Amniotic stem cell (primary cell): ENCODE results near the gene SMO.
"Not testable (repeated sequence)": the region's sequence is repeated elsewhere in the genome, so short reads cannot be mapped to it uniquely, and the experiment has no call there.

Experiments used
- DNase-seq: peaks from one replicate; lab custom pipeline; 2025; lab: John Stamatoyannopoulos, UW

The SMO gene

DNA sequence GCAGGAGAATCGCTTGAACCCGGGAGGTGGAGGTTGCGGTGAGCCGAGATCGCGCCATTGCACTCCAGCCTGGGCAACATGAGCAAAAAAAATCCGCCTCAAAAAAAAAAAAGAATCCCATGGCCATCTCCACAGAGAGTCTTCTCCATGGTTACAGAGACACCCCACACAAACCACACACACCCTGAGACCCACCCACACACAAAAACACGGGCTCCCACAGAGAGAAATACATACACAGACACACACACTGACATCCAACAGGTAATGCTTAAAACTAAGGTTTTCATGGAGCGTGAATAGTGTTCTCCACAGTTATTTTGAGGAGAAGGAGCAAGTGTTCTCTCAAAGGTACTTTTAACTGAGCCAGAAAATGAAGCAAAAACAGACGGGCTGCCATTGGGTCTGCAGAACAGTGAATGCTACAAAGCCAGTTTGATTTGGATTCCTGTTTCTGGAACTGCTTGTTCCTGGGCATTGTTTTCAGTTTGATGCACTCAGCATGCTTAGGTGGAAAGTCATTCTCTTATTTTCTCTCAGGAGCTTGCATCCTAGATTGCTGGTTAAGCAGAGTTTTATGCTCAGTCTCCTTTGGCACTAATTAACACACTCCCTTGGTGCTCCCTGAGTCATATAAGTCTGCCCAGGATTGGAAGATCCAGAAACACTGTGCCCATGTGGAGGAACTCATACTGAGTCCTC lies 51.8 kb downstream of the SMO start:
- DNase-seq = no peak

DNA sequence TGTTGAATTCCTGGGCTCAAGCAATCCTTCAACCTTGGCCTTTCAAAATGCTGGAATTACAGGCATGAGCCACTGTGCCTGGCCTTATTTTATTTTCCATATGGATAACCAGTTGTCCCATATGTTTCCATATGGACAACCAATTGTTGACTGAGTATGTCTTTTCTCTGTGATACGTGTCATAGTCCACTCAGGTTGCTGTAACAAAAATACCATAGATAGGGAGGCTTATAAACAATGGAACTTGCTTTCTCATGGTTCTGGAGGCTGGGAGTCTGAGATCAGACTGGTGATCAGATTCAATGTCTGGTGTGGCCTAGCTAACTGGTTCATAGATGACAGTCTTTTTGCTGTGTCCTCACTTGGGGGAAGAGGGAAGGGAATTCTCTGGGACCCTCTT lies 55.8 kb downstream of the SMO start:
- no peak for DNase-seq

DNA sequence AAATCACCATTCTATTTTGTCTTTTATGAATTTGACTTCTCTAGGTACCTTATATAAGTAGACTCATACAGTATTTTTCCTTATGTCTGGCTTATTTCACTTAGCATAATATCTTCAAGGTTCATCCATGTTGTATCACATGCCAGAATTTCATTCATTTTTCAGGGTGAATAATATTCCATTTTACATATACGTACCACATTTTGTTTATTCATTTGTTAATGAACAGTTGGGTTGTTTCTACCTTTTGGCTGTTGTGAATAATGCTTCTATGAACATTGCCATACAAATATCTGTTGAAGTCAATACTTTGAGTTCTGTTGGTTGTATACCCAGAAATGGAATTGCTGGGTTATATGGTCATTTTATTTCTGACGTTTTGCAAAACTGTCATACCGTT lies 57.1 kb downstream of the SMO start:
- DNase-seq = no peak

DNA sequence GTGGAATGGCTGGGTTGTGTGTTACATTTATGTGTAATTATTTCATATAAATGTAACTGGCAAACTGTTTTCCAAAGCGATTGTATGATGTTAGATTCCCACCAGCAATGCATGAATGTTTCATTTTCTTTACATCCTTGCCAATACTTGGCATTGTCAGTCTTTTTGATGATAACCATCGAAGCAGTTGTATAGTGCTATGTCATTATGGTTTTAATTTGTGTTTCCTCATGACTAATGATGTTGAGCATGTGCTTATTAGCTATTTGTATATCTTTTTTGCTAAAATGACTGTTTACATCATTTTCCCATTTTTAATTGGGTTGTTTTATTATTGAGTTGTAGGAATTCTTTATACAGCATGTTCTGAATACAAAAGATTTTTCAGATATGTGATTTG lies 58.7 kb downstream of the SMO start:
- no peak for DNase-seq

DNA sequence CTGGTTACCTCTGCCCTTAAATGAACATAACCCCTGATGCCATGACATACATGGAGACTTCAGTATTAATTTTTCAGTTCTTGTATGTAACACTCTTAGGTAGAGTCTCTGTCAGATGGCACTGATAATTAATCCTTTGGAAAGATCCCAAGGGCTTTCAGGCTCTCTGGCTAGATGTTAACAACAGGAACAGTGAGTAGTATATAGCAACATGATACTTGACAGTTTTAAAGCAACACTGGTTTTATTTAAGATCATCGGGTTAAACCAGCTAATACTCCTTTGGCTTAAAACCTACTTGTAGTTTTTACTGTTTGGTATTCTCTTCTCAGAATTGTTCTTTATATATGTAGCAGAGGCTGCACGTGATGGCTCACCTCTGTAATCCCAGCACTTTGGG lies 63.7 kb downstream of the SMO start:
- no peak for DNase-seq

DNA sequence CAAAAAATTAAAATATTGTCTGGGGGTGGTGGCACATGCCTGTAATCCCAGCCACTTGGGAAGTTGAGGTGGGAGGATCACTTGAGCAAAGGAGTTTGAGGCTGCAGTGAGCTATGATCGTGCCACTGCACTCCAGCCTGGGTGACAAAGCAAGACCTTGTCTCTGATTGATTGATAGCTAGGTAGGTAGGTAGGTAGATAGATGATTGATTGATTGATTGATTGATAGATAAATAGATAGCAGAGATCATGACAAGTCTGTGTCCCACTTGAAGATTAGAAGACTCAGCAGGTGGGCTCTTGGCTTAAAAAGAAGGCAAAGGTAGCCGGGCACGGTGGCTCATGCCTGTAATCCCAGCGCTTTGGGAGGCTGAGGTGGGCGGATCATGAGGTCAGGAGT lies 64.2 kb downstream of the SMO start:
- DNase-seq = not testable (repeated sequence)

DNA sequence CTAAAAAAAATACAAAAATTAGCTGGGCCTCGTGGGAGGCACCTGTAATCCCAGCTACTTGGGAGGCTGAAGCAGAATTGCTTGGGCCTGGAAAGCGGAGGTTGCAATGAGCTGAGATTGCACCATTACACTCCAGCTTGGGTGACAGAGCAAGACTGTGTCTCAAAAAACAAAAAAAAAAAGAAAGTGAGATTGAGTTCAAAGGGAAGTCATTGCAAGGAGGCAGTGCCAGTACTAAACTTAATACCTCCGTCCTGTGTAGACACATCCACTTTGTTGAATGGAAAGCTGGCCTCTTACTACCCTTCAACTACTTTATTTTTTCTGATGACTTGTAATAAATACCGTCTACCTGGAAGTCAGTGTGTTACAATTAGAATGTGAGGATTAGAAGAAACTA lies 67.4 kb downstream of the SMO start:
- DNase-seq = no peak

DNA sequence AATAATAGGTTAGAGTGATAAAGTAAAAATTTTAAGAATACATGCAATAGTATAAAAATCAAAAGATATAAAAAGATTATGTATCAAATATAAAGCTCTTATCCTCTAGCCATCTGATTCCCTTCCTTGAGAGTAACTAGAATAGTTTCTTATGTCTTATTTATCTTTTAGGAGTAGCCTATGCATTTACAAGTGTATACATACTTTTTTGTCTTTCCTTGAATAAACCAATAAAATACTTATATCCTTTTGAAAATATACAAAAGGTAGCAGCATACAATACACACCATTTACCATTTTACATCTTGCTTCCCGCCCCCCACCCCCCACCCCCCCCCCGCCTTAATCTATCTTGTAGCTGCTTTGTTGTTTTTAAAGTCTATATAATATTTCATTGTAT lies 67.8 kb downstream of the SMO start:
- DNase-seq = no peak

DNA sequence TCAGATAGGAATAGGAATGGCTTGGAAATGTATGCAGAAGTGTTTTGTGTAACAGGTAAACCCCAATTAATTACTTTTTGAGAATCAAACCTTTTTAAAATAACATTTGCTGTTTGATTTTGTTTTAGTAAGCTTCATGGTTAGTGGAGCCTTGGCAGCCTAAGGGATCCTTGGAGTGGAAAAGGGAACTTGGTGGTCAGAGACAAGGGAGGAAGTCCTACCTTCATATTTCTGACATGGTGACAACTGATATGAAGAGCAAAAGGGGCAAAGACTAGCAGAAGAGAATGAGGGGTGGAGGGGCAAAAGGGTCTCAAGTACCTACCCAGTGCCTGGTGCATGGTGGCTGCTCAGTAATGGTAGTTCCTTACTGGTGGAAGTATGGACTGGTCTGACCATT lies 68.7 kb downstream of the SMO start:
- no peak for DNase-seq

DNA sequence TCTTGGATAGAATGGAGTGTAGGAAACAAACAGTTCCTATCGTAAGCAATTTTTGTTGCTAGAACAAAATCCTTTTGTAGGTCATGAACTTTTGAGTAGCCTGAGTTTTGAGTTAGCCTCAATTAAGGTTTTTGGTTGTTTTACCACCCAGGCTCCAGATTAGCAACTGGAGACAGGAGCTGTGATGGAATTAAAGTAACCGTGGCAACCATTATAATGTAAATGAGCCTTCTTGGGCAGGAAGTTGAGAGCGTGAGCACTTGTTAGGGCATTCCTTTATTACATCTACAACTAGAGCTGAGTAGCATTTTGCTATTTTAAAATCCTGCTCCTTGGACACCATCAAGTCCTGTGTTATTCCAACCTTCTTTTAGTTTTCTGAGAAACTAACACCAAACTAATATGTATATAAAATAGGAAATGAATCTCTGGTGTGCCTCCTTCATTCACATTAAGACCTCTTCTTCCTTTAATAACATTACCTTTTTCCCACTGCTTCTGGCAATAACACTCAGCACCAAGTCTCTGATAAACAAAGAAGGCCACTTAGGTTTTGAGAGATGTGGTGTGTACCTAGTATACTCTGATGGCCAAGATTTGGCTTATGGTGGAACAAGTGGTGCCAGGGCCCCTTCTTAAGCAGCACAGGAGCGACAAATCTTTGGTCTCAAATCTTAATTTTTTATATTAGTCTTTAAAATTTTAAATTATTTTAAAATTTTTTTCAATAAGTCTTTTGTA lies 70.4 kb downstream of the SMO start:
- no peak for DNase-seq

DNA sequence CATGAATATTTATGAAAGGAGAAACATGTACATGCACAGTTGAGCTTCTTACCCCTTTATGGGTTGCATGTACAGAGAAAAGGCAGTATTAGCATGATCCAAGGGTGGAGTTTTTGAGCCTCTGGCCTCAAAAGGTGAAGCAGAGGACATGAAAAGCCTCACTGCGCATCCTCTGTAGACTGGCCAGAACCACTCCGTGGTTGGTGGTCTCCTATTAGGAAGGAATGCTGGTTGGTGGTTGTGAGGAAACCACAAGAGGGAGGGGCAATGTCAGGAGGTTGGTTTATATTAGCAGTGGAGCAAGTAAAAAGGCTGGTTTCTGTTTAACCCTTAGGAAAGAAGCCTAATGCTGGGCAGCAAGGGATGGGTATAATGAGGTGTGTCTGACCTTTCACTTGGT lies 73.9 kb downstream of the SMO start:
- no peak for DNase-seq
